PFSK-1 (cell line): Measurements from ENCODE around the gene DPF3.

Experiments used
- POLR2AphosphoS5 ChIP-seq: IDR thresholded peaks from 2 replicates; pipeline ENCODE4 v1.6.1; 2012; ENCODE audit warnings: low read depth, mild to moderate bottlenecking, control low read depth, low read length, moderate library complexity
- SIN3A ChIP-seq: IDR thresholded peaks from 2 replicates; pipeline ENCODE4 v1.6.1; 2012; ENCODE audit warnings: mild to moderate bottlenecking, low read length, moderate library complexity, borderline replicate concordance; ENCODE audit not compliant: insufficient read depth
- TAF1 ChIP-seq: IDR thresholded peaks from 2 replicates; pipeline ENCODE4 v1.6.1; 2012; ENCODE audit warnings: low read length, control low read depth, borderline replicate concordance; ENCODE audit not compliant: insufficient read depth
- TF ChIP-seq, protein P1 (sequence below), 2 experiments: IDR thresholded peaks; 2 replicates each; pipeline versions ENCODE4 v1.6.1 to v1.8.0; 2011 to 2012; ENCODE audit warnings: low read depth in 2 of 2, low read length in 2 of 2, control low read depth in 1 of 2, inconsistent platforms in 1 of 2, mild to moderate bottlenecking in 1 of 2, moderate library complexity in 1 of 2; ENCODE audit not compliant: insufficient read depth in 1 of 2

DNA sequence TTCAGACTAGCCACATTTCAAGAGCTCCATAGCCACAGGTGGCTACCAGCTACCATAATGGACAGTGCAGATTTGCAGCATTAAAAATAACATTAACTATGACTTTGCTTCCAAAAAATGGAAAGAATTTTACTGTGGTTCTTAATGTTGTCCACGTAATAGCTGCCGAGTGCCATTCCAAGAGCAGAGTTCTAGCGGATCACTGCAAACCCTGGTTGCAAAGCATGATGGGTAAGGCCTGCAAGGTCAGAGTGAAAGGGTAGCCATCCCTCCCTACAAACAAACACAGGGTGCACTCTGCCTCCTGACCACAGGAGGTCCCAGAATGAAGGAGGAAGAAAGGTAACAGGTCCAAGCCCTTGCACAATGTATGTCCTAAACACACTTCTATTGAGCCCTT, 157.6 kb downstream of the DPF3 start:
- TF ChIP-seq, protein P1, sequence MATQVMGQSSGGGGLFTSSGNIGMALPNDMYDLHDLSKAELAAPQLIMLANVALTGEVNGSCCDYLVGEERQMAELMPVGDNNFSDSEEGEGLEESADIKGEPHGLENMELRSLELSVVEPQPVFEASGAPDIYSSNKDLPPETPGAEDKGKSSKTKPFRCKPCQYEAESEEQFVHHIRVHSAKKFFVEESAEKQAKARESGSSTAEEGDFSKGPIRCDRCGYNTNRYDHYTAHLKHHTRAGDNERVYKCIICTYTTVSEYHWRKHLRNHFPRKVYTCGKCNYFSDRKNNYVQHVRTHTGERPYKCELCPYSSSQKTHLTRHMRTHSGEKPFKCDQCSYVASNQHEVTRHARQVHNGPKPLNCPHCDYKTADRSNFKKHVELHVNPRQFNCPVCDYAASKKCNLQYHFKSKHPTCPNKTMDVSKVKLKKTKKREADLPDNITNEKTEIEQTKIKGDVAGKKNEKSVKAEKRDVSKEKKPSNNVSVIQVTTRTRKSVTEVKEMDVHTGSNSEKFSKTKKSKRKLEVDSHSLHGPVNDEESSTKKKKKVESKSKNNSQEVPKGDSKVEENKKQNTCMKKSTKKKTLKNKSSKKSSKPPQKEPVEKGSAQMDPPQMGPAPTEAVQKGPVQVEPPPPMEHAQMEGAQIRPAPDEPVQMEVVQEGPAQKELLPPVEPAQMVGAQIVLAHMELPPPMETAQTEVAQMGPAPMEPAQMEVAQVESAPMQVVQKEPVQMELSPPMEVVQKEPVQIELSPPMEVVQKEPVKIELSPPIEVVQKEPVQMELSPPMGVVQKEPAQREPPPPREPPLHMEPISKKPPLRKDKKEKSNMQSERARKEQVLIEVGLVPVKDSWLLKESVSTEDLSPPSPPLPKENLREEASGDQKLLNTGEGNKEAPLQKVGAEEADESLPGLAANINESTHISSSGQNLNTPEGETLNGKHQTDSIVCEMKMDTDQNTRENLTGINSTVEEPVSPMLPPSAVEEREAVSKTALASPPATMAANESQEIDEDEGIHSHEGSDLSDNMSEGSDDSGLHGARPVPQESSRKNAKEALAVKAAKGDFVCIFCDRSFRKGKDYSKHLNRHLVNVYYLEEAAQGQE (IDR thresholded peaks at IDR 0.05; ENCODE audit: insufficient read depth in 1 of 2, low read depth in 2 of 2, low read length in 2 of 2) = no peak
- TF ChIP-seq SIN3A (no peak), POLR2AphosphoS5 (no peak), TAF1 (no peak)
